SK-MEL-5 (cell line): Measurements from ENCODE around the gene PPP1R3G. TPM values are rescaled to one million over a fixed set of nuclear protein-coding genes. Genes with fewer than 3 reads are reported as not detected.
A peak's percentile ranks its signal among the peaks of the same experiment; 100 is the strongest.
"Not testable (repeated sequence)": the region's sequence is repeated elsewhere in the genome, so short reads cannot be mapped to it uniquely, and the experiment has no call there.

Source experiments
- DNase-seq: peaks from one replicate; pipeline ENCODE4 v3.0.0-alpha.2; 2016; ENCODE audit warnings: low read depth, low spot score
- in situ Hi-C: cut with HindIII; loops from 2 replicates; pipeline ENCODE4 v1.10.0; 2016; ENCODE audit warnings: low sequenced_read_pairs, high pct_unique_total_duplicates, low pct_unique_long_range_greater_than_20kb
- polyA plus RNA-seq, 2 experiments: library from polyadenylated mRNA; depleted of rRNA; stranded (reverse); fragments of >200 nt; gene quantifications; 2 replicates each; pipeline ENCODE4 v1.2.3, GENCODE V29; 2015
- total RNA-seq: library from RNA; depleted of rRNA; stranded (reverse); fragments of >200 nt; shearing (Covaris generic); gene quantifications from 2 replicates; pipeline ENCODE4 v1.2.3, GENCODE V29; 2014; rRNA removed

Gene PPP1R3G
- total RNA-seq, result 0.03 and 0.16 TPM in 2 replicates
- polyA plus RNA-seq (2015; cell fraction: cytosol; rRNA removed), result 0.10 TPM in 1 of 2 replicates, not detected in the other
- not detected in 2 replicates for polyA plus RNA-seq (2015; cell fraction: nucleus; rRNA removed)

DNA sequence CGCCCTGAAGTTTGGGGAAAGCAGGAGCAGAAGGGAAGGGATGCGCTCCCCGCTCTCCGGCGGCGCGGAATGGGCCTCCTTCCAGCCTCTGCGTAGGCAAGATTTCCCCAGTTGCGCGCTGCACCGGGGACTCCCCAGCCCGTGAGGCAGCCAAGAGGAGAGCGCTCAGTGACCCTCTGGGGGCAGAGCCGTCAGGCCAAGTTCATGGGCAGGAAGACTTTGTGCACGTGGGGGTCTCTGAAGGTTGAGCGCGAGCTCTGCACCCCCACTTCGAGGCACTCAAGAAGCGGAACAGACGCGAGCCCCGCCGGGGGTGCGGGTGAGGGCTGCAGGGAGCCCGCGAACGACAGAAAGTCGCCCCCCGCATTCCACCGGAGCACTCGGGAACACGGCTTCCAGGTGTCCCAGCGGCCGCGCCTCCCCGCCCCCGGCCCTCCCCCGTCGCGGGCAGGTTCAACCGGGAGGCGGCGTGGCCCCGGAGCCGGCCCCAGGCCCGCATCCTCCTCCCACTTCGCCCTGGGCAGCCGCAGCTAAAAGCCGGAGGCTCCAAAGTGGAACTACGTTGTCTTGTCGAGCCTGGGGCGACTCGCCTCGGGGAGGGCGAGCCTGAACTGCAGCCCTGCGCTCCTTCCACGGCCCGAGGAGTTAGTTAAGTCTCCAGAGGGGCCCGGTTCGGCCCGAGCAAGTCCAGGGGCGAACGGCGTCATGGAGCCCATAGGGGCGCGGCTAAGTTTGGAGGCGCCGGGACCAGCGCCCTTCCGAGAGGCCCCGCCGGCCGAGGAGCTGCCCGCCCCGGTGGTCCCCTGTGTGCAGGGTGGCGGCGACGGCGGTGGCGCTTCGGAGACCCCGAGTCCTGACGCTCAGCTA lies at the start of gene PPP1R3G:
Gene PPP1R3G, plus strand, starts transcription at position 561 of the 867 bp plus-strand sequence. Its CDS starts 145 bp downstream, at position 706.
- no peak for DNase-seq

DNA sequence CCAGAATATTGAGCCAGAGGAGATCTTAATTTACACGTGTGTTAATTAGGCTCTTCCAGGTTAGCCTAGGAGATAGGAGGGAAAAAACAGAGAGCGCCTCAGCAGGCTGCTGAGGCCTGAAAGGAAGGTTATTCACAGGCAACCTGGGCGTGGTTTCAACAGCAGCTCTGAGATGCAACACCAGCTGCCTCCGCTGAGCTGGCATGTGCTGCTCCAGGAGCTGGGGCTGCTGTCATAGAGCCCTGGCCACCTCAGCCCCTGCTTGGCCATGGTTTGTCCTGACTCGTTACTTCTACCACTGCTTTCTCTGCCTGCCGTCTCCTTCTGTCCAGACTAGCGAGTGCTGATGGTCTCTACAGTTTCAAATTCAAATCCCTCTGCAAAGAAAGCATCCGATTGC lies 48.9 kb upstream of the PPP1R3G start:
- in situ Hi-C loops, result no loop called here
- DNase-seq, result peak; percentile 80

More for the DNA sequence above, at the start of gene PPP1R3G:
- in situ Hi-C loops, result no loop called here

DNA sequence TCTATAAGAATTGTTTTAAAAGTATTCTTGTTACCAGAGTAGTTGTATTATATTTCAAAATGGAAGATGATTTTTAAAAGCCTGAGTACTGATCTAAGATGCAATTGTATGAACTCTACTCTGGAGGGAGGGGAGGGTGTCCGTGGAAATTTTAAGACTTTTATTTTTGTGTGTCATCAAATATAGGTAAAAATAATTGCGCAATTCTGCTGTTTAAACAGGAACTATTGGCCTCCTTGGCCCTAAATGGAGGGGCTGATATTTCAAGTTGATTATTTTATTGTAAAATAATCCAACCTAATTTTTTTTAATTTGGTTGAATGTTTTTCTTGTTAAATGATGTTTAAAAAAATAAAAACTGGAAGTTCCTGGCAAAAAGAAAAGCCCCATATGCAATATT lies 43.2 kb upstream of the PPP1R3G start:
- no peak for DNase-seq
- in situ Hi-C loops, result no loop called here

DNA sequence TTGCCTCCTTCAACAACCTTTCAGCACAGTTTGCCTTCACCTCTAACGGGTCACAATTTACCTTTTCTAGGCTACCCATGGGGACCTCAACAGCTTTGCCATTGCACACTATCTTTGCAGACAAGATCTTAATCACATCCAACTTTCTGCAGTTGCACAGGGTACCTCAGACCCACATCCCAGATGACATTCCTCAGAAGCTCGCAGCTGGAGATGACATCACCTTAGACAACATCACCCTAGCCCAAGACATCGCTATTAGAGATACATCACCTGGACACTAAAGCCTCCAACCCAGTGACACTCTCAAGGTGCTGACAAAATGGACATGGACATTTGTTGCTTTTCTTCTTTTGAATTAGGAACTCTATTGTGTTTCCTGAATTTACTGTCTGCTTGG lies 42.7 kb upstream of the PPP1R3G start:
- in situ Hi-C loops, result no loop called here
- no peak for DNase-seq

DNA sequence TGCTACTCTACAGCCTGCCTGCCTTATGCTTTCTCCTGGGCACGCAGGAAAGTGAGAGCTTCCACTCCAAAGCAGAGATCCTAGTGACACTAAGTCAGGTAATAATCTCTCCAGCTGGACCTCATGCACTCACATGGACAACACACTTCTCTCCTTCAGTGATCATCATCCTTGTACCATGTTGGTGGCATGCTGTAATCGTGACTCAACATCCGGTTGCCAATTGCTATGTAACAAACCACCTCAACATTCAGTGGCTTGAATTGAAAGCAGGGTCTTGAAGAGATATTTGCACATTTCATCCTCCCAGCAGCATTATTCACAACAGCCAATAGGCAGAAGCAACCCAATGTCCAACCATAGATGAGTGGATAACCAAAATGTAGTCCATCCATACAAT lies 40.3 kb upstream of the PPP1R3G start:
- no peak for DNase-seq
- in situ Hi-C loops, result no loop called here

DNA sequence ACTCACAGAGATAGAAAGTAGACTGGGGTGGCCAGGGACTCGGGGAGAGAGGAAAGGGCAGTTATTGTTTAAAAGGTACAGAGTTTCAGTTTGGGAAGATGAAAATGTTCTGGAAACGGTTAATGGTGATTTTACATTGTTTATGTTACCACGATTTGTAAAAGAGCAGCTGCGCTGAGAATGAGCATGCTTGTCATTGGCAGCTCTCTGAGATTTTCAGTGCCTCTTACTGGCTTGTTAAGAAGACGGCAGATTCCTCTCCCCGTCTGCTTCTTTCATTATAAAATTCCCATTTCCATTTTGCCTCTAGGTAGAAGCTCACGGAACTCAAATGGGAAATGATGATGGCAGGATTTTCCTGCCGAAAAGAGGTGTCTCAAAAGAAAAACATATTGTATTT lies 39.7 kb upstream of the PPP1R3G start:
- DNase-seq, result no peak
- in situ Hi-C loops, result no loop called here

DNA sequence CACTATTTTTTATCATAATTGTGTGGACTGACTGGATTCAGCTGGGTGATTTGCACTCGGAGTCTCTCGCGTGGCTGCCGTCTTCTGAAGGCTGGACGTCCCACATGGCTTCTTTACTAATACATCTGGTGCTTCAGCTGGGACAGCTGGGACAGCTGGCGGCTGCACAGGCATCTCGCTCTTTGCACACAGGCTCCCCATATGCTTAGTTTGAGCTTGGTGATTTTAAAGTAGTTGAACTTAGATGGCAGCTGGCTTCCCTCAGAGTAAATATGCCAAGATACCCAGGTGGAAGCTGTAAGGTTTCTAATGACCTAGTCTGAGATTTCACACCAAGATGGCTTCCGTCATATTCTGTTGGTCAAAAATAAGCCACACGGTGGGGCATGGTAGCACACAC lies 38.7 kb upstream of the PPP1R3G start:
- in situ Hi-C loops, result no loop called here
- no peak for DNase-seq

DNA sequence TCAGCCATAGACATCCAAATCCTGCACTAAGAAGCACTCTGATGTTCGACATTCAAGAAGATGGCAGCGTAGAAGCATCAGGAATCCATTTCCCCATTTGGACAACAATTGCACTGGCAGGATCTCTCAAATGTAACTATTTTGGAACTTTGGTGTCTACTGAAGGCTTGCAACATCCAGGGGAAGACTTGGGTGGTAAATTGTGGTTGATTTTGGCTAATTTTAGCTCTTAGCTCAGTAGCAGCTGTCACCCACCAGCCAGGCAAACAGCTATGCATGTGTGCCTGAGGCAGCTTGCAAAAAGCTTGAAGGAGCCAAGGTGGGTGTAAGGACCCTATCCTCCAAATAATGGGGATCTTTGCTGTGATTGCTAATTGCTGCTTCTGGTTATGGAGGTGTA lies 35.1 kb upstream of the PPP1R3G start:
- in situ Hi-C loops, result no loop called here

DNA sequence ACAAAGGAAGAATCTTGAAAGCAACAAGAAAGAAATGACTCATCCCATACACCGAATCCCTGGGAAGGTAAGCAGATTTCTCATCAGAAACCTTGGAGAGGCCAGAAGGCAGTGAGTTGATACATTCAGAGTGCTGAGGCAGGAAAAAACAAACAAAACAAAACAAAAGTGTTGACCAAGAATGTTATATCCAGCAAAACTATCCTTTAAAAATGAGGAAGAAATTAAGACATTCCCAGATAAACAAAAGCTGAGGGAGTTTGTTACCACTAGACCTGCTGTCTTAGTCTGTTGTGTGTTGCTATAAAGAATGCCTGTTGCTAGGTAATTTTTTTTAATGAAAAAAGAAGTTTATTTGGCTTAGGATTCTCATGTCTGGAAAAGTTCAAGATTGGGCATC lies 33.7 kb upstream of the PPP1R3G start:
- no peak for DNase-seq
- in situ Hi-C loops, result no loop called here

More for the DNA sequence above, 35.1 kb upstream of the PPP1R3G start:
- no peak for DNase-seq

DNA sequence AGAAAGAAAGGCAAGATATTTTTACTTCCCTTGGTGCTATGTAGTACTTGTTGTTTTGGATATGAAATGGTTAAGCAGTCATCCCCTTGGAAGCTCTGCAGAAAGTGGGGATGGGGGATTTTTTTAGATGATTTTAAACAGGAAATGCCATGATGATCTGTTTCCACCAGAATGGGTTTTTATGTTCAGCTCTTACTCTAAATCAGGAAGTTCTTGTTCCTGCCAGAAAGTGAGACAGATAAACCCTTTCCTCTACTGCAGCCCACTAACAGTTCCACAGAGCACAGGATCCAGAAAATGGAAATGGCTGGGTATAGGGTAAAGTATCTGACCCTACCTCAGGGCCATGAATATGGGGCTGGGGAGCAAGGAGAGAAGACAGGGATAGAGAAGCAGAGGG lies 32.1 kb upstream of the PPP1R3G start:
- no peak for DNase-seq

DNA sequence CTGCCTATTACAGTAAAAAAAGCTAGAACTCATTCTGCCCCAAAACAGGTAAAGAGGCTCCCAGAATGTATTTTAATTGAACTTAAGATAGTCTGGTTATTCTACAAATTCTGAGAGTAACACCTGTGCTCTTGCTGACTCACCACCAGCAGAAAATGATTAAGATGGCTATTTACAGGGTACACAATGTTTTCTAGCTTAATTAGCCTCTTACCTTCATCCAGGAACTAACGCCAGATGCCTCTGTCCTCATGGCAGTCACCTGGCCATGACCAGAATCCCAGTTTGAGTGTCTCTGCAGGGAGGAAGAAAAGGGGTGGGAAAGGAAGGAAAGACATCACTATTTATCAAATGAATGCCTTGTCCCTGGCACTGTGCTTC lies 31.3 kb upstream of the PPP1R3G start:
- DNase-seq, result no peak
- in situ Hi-C loops, result no loop called here

More for the DNA sequence above, 32.1 kb upstream of the PPP1R3G start:
- in situ Hi-C loops, result no loop called here

DNA sequence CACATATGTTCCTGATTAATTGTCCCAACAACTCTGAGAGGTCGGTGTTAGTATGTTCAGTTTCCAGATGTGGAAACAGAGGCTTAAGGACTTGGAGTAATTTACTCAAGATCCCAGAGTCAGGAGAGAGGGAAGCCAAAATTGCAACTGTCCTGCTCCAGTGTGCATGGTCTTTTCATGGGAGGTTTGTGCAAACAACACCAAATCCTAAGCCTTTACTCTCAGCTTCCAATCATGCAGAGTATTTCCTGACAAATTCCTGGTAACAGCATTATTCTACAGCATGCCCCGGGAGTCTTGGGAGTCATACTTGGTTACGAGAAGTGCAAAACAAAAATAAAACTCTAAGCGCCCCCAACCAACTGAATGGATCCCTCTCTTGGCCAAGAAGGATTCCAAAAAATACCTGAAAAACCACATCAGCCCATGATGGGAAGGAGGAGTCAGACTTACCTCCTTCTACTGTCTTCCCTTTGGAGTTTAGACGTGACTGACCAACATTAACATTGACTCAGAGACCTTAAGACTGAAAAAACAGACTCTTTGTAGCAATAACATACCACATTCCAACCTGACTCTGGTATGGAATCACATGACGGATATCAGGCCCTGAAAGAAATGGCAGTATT lies 30.8 kb upstream of the PPP1R3G start:
- DNase-seq, result no peak
- in situ Hi-C loops, result no loop called here

DNA sequence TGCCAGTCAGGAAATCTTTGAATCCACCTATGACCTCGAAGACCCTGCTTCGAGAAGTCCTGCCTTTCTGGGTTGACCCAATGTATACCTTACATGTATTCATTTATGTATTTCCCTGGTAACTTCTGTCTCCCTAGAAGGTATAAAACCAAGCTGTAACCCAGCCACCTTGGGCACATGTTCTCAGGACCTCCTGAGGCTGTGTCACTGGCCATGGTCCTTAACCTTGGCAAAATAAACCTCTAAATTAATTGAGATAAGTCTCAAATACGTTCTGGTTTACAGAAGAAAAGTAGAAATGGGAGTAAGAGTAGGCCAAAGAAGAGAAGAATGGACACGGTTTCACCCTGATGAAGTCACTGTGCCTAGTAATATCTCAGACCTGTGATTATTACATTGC lies 30.0 kb upstream of the PPP1R3G start:
- in situ Hi-C loops, result no loop called here
- no peak for DNase-seq

DNA sequence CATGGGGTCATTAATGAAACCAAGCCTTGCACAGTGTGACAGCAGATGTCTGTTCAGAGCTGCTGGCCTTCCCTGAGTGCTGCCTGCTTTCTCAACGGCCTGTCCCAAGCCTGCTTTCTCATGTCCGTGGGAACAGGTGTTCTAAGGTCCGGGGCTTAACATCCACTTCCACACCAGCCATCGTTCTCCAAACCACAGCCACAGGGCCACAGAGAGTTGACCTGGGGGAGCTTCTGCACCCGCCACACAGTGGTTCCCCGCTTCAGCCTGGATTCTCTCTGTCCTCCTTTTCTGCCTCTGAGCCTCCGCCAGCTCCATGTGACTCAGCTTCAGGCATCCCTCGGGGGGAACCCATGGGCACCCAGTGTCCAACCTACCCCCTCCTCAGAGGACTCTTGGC lies 26.9 kb upstream of the PPP1R3G start:
- in situ Hi-C loops, result no loop called here

DNA sequence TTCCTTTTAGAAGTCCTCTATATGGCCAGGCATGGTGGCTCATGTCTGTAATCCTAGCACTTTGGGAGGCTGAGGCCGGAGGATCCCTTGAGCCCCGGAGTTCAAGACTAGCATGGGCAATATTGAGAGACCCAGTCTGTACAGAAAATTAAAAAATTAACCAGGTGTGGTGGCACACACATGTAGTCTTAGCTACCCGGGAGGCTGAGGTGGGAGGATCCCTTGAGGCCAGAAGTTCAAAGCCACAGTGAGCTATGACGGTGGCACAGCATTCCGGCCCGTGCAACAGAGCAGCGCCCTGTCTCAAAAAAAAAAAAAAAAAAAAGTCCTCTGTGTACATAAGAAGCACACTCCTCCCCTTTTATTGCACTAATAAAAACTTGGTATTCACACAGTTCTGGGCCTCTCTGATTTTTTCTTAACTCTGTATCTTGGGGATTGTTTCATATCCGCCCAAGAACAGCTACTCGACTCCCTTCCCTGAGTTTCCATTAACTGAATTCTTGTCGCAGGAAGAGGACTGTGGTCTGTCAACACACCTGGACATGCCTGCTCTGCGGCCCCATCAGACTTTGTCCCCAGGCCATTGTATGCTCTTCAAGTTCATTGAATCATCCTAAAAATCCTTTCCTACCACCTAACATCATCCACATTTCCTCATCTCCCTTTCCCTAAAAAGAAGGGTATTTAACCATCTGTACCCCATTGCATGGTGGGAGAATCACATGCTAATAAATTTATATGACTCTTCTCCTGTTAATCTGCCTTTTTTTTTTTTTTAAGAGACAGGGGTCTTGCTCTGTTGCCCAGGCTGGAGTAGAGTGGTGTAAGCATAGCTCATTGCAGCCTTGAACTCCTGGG lies 25.9 kb upstream of the PPP1R3G start:
- DNase-seq, result no peak
- in situ Hi-C loops, result no loop called here

More for the DNA sequence above, 26.9 kb upstream of the PPP1R3G start:
- no peak for DNase-seq

DNA sequence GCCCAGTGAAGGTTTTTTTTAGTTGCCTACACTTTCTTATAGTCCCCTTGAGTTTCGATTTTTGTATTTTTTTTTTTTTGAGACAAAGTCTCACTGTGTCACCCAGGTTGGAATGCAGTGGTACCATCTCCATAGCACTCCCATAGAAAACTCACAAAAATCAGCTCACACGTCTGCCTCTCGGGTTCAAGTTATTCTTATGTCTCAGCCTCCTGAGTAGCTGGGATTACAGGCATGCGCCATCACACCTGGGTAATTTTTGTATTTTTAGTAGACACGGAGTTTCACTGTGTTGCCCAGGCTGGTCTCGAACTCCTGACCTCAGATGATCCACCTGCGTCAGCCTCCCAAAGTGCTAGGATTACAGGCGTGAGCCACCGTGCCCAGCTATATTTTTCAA lies 24.7 kb upstream of the PPP1R3G start:
- DNase-seq, in situ Hi-C loops: not testable (repeated sequence)

DNA sequence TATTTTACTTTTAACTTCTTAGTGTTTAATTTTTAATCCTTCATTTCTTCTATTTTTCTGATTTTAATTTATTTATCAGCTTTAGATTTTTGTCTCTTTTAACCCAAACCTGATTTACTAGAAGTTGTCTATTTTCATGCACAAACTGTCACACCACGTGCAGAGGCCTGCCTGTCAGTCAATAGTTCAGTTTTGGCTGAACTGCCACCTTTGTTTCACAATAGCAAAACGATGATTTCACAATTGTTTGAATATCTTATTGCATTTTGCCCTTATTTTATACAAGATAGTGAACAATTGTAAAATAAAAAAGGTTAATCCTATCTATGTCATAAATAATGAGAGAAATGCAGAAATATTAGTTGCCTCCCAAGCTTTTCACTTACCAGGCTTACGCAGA lies 24.0 kb upstream of the PPP1R3G start:
- no peak for DNase-seq
- in situ Hi-C loops, result no loop called here

DNA sequence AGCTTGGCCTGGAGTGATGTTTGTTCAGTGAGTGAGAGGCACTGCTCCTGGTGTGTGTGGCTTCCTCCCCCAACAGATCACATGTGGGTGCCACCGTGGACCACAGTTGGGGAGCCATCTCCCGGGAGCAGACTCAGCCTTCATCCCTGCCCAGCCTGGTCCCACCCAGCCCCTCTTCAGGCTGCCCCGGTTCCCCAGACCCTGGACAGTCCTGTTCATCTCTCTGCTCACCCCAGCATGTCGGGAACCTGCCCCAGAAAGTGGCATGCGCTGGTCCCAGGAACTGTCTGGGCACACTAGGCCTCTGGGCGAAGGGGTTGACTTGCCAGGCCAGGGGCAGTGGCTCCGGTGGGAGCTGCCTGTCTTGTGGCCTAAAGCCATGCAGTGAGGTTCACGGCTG lies 21.5 kb upstream of the PPP1R3G start:
- in situ Hi-C loops, result no loop called here
- DNase-seq, result no peak
